Measurements from ENCODE around the gene ETV3L. TPM values are rescaled to one million over a fixed set of nuclear protein-coding genes. Genes with fewer than 3 reads are reported as not detected.

The ETV3L gene
- total RNA-seq, 1 experiment from 2014 or later, result 0.13 TPM

GRCh38 chr1:157091668-157092273, 7.8 kb downstream of the ETV3L start:
- Mint-ChIP-seq H3K27ac (no peak overlapping the region), H3K4me3 (no peak overlapping the region), H3K4me1 (peaks cover 19% of the 10 kb centered on the region), H3K9me3 (no peaks in the 10 kb centered on the region), H3K36me3 (no peaks in the 10 kb centered on the region), H3K27me3 (ENCODE audit: low read depth) (no peaks in the 10 kb centered on the region; the same call in 1 of the 2 replicates)
- POLR2A ChIA-PET, result no interaction called here
- ATAC-seq (no peak), DNase-seq (ENCODE audit: low spot score) (no peak)
- CTCF ChIA-PET, result interaction anchor here (1.9 to 7.7 kb wide), 2 partner anchors 23 to 64 kb away, joined by 38 to 304 read pairs; no protein-coding TSS in a partner anchor
- TF ChIP-seq NR3C1 (CRISPR knock-in tag; conservative IDR thresholded peaks at IDR 0.05; ENCODE audit: low read depth), result no peak
- TF ChIP-seq ZSCAN18 (CRISPR knock-in tag; IDR thresholded peaks at IDR 0.05), result no peak
- TF ChIP-seq ATF6 (CRISPR knock-in tag; IDR thresholded peaks at IDR 0.05), result no peak
- no peak for TF ChIP-seq CDX4 (CRISPR knock-in tag; IDR thresholded peaks at IDR 0.05; ENCODE audit: borderline replicate concordance)
- TF ChIP-seq SMAD3 (CRISPR knock-in tag; IDR thresholded peaks at IDR 0.05; ENCODE audit: borderline replicate concordance), result no peak
- TF ChIP-seq TEAD4 (CRISPR knock-in tag; IDR thresholded peaks at IDR 0.05), result no peak
- TF ChIP-seq STAT6 (CRISPR knock-in tag; conservative IDR thresholded peaks at IDR 0.05; ENCODE audit: low read depth), result no peak
- no peak for TF ChIP-seq ZNF425 (CRISPR knock-in tag; conservative IDR thresholded peaks at IDR 0.05)
- TF ChIP-seq TCF7 (CRISPR knock-in tag; IDR thresholded peaks at IDR 0.05; ENCODE audit: low read depth), result no peak
- TF ChIP-seq PREB (CRISPR knock-in tag; IDR thresholded peaks at IDR 0.05; ENCODE audit: borderline replicate concordance), result no peak
- TF ChIP-seq MLX (CRISPR knock-in tag; IDR thresholded peaks at IDR 0.05), result no peak
- no peak for TF ChIP-seq USF2 (CRISPR knock-in tag; IDR thresholded peaks at IDR 0.05)
- TF ChIP-seq CBFB (CRISPR knock-in tag; IDR thresholded peaks at IDR 0.05; ENCODE audit: low read depth), result no peak
- TF ChIP-seq ZNF281 (CRISPR knock-in tag; IDR thresholded peaks at IDR 0.05), result no peak
- no peak for TF ChIP-seq ZNF263 (CRISPR knock-in tag; IDR thresholded peaks at IDR 0.05; ENCODE audit: low read depth)
- no peak for TF ChIP-seq ATF3 (CRISPR knock-in tag; conservative IDR thresholded peaks at IDR 0.05)
- no peak for TF ChIP-seq ZBTB21 (CRISPR knock-in tag; IDR thresholded peaks at IDR 0.05; ENCODE audit: borderline replicate concordance)
- TF ChIP-seq FOXK1 (CRISPR knock-in tag; IDR thresholded peaks at IDR 0.05), result no peak
- no peak for TF ChIP-seq FOXP1 (CRISPR knock-in tag; IDR thresholded peaks at IDR 0.05; ENCODE audit: borderline replicate concordance)
